ENCODE data around the gene AKR1B1.

The AKR1B1 gene

GRCh38 chr7:134443396-134444070 is 15.4 kb downstream of the AKR1B1 start:
- H3K4me3 ChIP-seq (ENCODE audit: low read length, poor library complexity, severe bottlenecking) = no peak overlapping the region
- H3K9ac ChIP-seq (ENCODE audit: low read depth, low read length, poor library complexity, severe bottlenecking) = no peak overlapping the region
- H4K20me1 ChIP-seq (ENCODE audit: insufficient read depth, low read length, poor library complexity, severe bottlenecking) = no peaks in the 10 kb centered on the region
- no peak overlapping the region for H2AFZ ChIP-seq (ENCODE audit: low read length)
- no peaks in the 10 kb centered on the region for H3F3A ChIP-seq (ENCODE audit: low read depth)
- peaks cover 9% of the 10 kb centered on the region for H3K4me1 ChIP-seq (ENCODE audit: insufficient read depth, low read length, poor library complexity, severe bottlenecking)
- H3K79me2 ChIP-seq (ENCODE audit: insufficient read depth, low read length) = no peaks in the 10 kb centered on the region
- H3K27me3 ChIP-seq (ENCODE audit: insufficient read depth, low read length, poor library complexity, severe bottlenecking) = no peaks in the 10 kb centered on the region
- no peak overlapping the region for H3K4me2 ChIP-seq (ENCODE audit: low read depth, low read length, poor library complexity, severe bottlenecking)
- TF ChIP-seq CTCF (conservative IDR thresholded peaks at IDR 0.05; ENCODE audit: low read length) = no peak
- no peak for TF ChIP-seq EZH2phosphoT487 (IDR thresholded peaks at IDR 0.05; ENCODE audit: borderline replicate concordance)
- H3K36me3 ChIP-seq (ENCODE audit: insufficient read depth, low read length) = peaks cover 80% of the 10 kb centered on the region; the same call in 1 of the 2 replicates
- no peaks in the 10 kb centered on the region for H3K9me3 ChIP-seq (ENCODE audit: insufficient read depth, low read depth, low read length)
- no peaks in the 10 kb centered on the region for H3K9me2 ChIP-seq (replicated peaks; ENCODE audit: low read depth, low read length)

GRCh38 chr7:134442441-134443220 is 16.3 kb downstream of the AKR1B1 start:
- TF ChIP-seq EZH2phosphoT487 (IDR thresholded peaks at IDR 0.05; ENCODE audit: borderline replicate concordance) = no peak
- TF ChIP-seq CTCF (conservative IDR thresholded peaks at IDR 0.05; ENCODE audit: low read length) = no peak
- Histone ChIP-seq H4K20me1 (ENCODE audit: insufficient read depth, low read length, poor library complexity, severe bottlenecking) (no peaks in the 10 kb centered on the region), H3K36me3 (ENCODE audit: insufficient read depth, low read length) (peaks cover 72% of the 10 kb centered on the region; the same call in 1 of the 2 replicates), H3K4me3 (ENCODE audit: low read length, poor library complexity, severe bottlenecking) (no peak overlapping the region), H3F3A (ENCODE audit: low read depth) (no peaks in the 10 kb centered on the region), H3K9me3 (ENCODE audit: insufficient read depth, low read depth, low read length) (no peaks in the 10 kb centered on the region), H3K4me2 (ENCODE audit: low read depth, low read length, poor library complexity, severe bottlenecking) (no peak overlapping the region), H3K9me2 (replicated peaks; ENCODE audit: low read depth, low read length) (no peaks in the 10 kb centered on the region), H3K4me1 (ENCODE audit: insufficient read depth, low read length, poor library complexity, severe bottlenecking) (peaks cover 4% of the 10 kb centered on the region), H3K79me2 (ENCODE audit: insufficient read depth, low read length) (no peaks in the 10 kb centered on the region), H3K9ac (ENCODE audit: low read depth, low read length, poor library complexity, severe bottlenecking) (no peak overlapping the region), H3K27me3 (ENCODE audit: insufficient read depth, low read length, poor library complexity, severe bottlenecking) (no peaks in the 10 kb centered on the region), H2AFZ (ENCODE audit: low read length) (no peak overlapping the region)

- H3K4me1 ChIP-seq (ENCODE audit: insufficient read depth, low read length, poor library complexity, severe bottlenecking) = no peaks in the 10 kb centered on the region
- H3K9me3 ChIP-seq (ENCODE audit: insufficient read depth, low read depth, low read length) = no peaks in the 10 kb centered on the region
- H3K9me2 ChIP-seq (replicated peaks; ENCODE audit: low read depth, low read length) = no peaks in the 10 kb centered on the region
- H3K36me3 ChIP-seq (ENCODE audit: insufficient read depth, low read length) = peaks cover 60% of the 10 kb centered on the region; the same call in 1 of the 2 replicates
- no peak overlapping the region for H3K9ac ChIP-seq (ENCODE audit: low read depth, low read length, poor library complexity, severe bottlenecking)
- H3F3A ChIP-seq (ENCODE audit: low read depth) = no peaks in the 10 kb centered on the region
- H3K79me2 ChIP-seq (ENCODE audit: insufficient read depth, low read length) = no peaks in the 10 kb centered on the region
- no peaks in the 10 kb centered on the region for H4K20me1 ChIP-seq (ENCODE audit: insufficient read depth, low read length, poor library complexity, severe bottlenecking)
- H3K4me2 ChIP-seq (ENCODE audit: low read depth, low read length, poor library complexity, severe bottlenecking) = no peak overlapping the region
- H3K4me3 ChIP-seq (ENCODE audit: low read length, poor library complexity, severe bottlenecking) = no peak overlapping the region
- no peak overlapping the region for H2AFZ ChIP-seq (ENCODE audit: low read length)
- TF ChIP-seq CTCF (conservative IDR thresholded peaks at IDR 0.05; ENCODE audit: low read length) = no peak
- no peak for TF ChIP-seq EZH2phosphoT487 (IDR thresholded peaks at IDR 0.05; ENCODE audit: borderline replicate concordance)
- H3K27me3 ChIP-seq (ENCODE audit: insufficient read depth, low read length, poor library complexity, severe bottlenecking) = no peaks in the 10 kb centered on the region
These were observed 17.6 kb downstream of the AKR1B1 start for GRCh38 chr7:134441264-134441663.

Measured in Loucy (cell line).